Measurements from ENCODE around the gene GPR107.

The GPR107 gene

GRCh38 chr9:130049431-130050210 is 4.1 kb upstream of the GPR107 start:
- no peak for TF ChIP-seq CTCF (IDR thresholded peaks at IDR 0.05; ENCODE audit: low read depth, low read length)
- no peaks in the 10 kb centered on the region; the same call in 1 of the 2 replicates for H3K36me3 ChIP-seq

DNA sequence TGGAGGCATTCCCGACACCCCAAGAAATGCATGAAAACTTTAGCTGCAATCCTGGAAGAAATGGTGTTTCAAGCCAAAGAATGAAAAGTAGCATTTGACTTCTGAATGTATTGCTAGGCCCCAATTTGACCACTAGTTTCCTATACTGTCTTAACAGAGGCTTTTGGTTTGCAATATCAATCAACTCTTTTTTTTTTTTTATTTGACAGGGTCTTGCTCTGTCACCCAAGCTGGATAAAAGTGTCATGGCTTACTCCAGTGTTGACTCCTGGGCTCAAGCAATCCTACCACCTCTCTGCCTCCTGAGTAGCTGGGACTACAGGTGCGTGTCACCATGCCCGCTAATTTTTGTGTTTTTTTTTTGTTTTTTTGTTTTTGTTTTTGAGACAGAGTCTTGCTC is 3.2 kb upstream of the GPR107 start:
- Histone ChIP-seq H3K27ac (no peak overlapping the region), H3K27me3 (ENCODE audit: insufficient read depth, low read depth, severe bottlenecking) (no peaks in the 10 kb centered on the region), H3K36me3 (no peaks in the 10 kb centered on the region; the same call in 1 of the 2 replicates), H3K9me3 (ENCODE audit: severe bottlenecking) (no peaks in the 10 kb centered on the region), H3K4me3 (ENCODE audit: low read depth, low read length) (no peak overlapping the region)
- no peak for TF ChIP-seq CTCF (IDR thresholded peaks at IDR 0.05; ENCODE audit: low read depth, low read length)
- DNase-seq: no peak

More at GRCh38 chr9:130049431-130050210, 4.1 kb upstream of the GPR107 start:
- no peak for DNase-seq
- Histone ChIP-seq H3K4me3 (ENCODE audit: low read depth, low read length) (no peak overlapping the region), H3K27me3 (ENCODE audit: insufficient read depth, low read depth, severe bottlenecking) (no peaks in the 10 kb centered on the region), H3K27ac (no peak overlapping the region), H3K9me3 (ENCODE audit: severe bottlenecking) (no peaks in the 10 kb centered on the region)

- H3K27ac ChIP-seq: no peak overlapping the region
- no peaks in the 10 kb centered on the region; the same call in 1 of the 2 replicates for H3K36me3 ChIP-seq
- no peaks in the 10 kb centered on the region for H3K9me3 ChIP-seq (ENCODE audit: severe bottlenecking)
- H3K4me3 ChIP-seq (ENCODE audit: low read depth, low read length): no peak overlapping the region
- no peak for DNase-seq
- no peak for TF ChIP-seq CTCF (IDR thresholded peaks at IDR 0.05; ENCODE audit: low read depth, low read length)
- no peaks in the 10 kb centered on the region for H3K27me3 ChIP-seq (ENCODE audit: insufficient read depth, low read depth, severe bottlenecking)
These were observed 1.9 kb upstream of the GPR107 start for GRCh38 chr9:130051855-130052254.

GRCh38 chr9:130053109-130053503 is 600 bp upstream of the GPR107 start:
- Histone ChIP-seq H3K9me3 (ENCODE audit: severe bottlenecking) (no peaks in the 10 kb centered on the region), H3K27me3 (ENCODE audit: insufficient read depth, low read depth, severe bottlenecking) (no peaks in the 10 kb centered on the region), H3K36me3 (peaks cover 4% of the 10 kb centered on the region), H3K4me3 (ENCODE audit: low read depth, low read length) (peak overlapping the region; percentile 95), H3K27ac (peak overlapping the region; percentile 89)
- no peak for TF ChIP-seq CTCF (IDR thresholded peaks at IDR 0.05; ENCODE audit: low read depth, low read length)
- no peak for DNase-seq

GRCh38 chr9:130054325-130054786 is 650 bp downstream of the GPR107 start:
- Histone ChIP-seq H3K27ac (peak overlapping the region; percentile 89), H3K27me3 (ENCODE audit: insufficient read depth, low read depth, severe bottlenecking) (no peaks in the 10 kb centered on the region), H3K36me3 (peaks cover 15% of the 10 kb centered on the region), H3K4me3 (ENCODE audit: low read depth, low read length) (peak overlapping the region; percentile 95), H3K9me3 (ENCODE audit: severe bottlenecking) (no peaks in the 10 kb centered on the region)
- DNase-seq: peak; percentile 16
- no peak for TF ChIP-seq CTCF (IDR thresholded peaks at IDR 0.05; ENCODE audit: low read depth, low read length)
